Activated naive CD4-positive, alpha-beta T cell (primary cell): ENCODE data around the gene MAST3.

Experiments used
- DNase-seq, 4 experiments: peaks; one replicate each; lab custom pipeline; 2025; lab: John Stamatoyannopoulos, UW

Gene MAST3

DNA sequence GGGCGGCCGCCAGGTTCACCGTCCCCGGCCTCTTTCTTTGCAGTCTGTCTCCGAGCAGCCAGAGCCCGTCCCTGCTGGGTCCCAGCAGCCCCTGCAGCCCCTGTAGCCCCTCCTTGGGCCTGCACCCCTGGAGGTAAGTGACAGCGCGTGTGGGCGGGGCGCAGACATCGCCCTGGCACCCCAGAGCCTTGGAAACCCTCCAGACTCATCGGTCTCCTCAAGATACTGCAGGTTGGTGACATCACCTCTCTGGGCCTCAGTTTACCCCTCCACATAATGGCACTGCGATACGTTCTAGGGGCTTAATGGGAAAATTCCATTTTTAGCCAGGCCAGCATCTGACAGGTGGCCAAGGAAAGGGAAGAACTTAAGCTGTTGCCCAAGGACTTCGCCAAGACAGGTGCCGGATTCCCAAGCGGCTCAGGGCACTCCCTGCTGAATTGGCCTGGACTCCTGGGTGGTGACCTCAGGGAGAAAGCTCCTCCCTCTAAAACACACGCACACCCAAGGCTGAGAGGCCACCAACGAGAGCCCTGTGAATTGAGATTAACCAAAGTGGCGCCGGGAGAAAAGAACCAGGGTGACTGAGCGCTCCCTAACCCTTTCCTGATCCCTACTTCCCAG is 13.1 kb downstream of the MAST3 start:
- DNase-seq, result no peak

DNA sequence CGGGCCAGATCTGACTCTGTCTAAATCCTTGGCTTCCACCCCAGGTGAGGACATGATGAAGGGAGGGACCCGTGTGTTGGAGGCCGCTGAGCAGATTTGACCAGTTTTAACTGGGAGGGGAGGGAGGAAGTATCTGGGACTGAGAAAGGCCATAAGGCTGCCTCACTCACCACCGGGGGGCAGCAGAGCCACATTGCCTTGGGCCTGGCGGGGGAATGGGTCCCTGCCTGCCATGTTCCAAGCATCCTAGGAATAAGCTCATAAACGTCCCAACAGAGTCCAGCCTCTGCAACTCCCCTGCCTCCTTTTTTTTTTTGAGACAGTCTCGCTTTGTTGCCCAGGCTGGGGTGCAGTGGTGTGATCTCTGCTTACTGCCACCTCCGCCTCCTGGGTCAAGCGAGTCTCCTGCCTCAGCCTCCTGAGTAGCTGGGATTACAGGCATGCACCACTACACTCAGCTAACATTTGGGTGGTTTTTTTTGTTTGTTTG is 15.5 kb downstream of the MAST3 start:
- peak; percentile 38 to 74 (median 60) for DNase-seq

DNA sequence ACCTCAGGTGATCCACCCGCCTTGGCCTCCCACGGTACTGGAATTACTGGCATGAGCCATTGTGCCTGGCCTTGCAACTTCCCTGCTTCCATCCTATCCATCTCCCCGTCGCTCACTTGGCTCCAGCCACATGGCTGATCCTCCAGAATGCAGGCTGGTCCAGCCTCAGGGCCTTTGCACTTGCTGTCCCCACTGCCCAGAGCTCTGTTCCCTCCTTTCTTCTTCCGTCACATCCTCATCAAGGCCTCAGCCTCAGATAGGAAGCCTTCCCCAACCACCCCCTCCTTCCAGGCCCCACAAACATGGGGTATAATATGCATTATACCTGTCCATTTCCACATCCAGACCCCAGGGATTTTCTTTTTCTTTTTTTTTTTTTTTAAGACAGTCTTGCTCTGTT is 16.2 kb downstream of the MAST3 start:
- DNase-seq, result no peak

- no peak for DNase-seq
Measured at GRCh38 chr19:18114483-18114882, 16.9 kb downstream of the MAST3 start.

DNA sequence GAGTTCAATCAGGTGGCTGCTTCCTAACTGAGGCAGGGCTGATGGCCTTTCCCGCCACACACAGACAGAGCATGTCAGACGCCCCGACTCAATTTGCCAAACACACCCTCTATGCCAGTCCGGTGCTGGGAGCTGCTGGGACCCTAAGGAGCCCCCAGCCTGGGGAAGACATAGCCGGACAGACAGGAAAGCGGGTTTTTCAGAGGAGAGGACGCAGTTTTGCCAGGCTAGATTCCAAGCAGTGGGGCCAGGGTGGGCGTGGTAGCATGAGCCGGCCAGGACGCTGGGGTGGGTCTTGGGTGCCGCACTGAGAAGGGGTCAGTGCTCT is 19.8 kb downstream of the MAST3 start:
- no peak for DNase-seq

GRCh38 chr19:18117692-18118378 is 20.3 kb downstream of the MAST3 start:
- DNase-seq, result peak; percentile 89 to 97 (median 93)

GRCh38 chr19:18118420-18119012 is 20.9 kb downstream of the MAST3 start:
- DNase-seq, result no peak

DNA sequence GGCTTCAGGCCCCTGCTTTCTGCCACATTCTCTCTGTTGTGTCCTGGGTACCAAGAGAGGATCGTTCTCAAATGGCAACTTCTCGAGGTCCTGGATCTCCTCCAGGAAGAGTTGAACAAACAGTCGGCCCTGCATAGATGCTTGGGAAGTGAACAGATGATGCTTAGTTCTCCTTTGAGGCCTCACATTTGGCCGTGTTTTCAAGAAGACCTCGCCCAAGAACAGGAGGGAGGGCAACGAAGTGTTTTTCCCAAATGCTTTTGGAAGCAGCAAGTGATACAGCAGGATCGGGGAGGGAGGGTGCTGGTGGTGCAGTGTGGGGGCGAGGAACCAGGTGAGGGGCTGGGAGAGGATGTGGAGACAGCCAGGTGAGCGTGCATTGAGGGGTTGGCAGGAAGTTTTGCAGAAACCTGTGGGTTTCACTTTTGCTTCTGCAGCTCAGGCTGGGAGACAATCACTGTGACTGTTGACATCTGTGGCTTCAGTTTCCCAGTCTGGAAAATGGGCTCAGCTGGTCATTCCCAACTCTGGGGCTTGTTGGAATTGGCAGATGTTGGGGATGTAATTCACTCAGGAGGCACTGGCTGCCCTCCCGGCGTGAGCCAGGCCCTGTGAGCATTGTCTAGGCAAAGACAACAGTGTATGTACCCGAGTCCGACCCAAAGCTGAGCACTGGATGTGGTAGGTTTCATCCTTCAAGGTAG is 21.6 kb downstream of the MAST3 start:
- peak in 2 of 4 experiments; percentile 24 to 42 for DNase-seq

DNA sequence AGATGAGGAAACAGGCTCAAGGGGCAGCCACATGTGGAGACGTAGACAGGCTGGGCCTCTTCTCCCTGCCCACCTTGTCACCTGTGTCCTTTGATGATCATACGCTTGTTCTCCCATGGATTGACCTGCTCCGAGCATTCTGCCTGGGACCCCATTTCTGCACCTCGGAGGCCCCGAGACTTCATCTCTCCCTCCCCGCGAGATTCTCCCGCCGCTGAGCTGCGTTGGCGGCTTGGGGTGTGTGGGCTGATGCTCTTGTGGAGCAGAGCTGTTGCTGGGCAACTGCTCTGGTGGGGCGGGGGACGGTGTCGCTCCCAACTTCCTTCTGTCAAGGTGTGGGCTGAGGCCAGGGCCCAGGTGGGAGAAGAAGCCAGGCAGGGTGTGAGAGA is 22.1 kb downstream of the MAST3 start:
- DNase-seq, result peak in 3 of 4 experiments; percentile 5 to 46 (median 14)

DNA sequence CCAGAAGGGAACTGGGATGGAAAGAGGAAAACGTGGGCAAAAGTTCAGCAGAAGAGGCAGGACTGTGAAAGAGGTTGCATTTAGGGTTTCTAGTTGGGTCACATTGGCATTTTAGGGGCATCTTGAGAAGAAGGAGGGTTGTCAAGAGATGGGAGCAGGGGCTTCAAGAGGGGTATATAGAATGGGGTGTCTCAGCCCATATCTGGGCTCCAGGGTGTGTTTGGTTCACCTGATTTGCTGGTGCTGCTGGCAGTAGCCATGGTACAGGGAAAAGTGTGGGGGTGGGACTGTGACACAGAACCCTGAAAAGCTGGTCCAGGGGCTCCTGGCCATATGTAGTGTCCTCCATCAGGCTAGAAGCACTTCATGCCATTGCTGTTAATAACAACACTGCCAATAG is 22.5 kb downstream of the MAST3 start:
- DNase-seq, result no peak

DNA sequence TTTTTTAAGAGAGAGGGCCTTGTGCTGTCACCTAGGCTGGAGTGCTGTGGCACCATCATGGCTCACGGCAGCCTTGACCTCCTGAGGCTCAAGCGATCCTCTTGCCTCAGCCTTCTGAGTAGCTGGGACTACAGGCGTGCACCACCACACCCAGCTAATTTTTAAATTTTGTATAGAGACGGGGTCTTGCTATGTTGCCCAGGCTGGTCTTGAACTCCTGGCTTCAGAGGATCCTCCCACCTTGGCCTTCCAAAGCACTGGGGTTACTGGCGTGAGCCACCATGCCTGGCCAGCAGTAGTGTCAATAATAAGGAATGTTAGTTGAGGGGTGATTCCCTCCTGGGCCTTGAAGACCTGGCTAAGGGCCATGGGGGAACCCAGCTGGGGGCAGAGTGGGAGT is 23.6 kb downstream of the MAST3 start:
- DNase-seq, result no peak

DNA sequence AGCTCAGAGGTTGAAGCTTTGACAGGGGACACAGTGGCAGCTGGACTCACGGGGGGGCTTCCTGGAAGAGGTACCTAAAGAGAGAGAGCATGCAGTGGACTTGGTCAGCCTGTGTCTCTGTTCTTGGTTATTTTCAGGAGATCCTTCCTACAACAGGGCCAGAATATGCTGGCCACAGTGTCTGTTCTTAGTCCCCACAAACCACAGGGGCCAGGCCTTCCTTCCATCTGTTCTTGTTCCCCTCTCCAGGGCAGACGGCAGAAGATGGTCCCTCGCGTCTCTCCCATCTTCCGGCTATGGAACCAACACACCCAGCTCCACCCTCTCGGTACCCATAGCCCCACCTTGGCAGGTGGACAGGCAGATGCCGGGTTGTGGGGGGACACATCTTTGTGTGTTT is 24.8 kb downstream of the MAST3 start:
- no peak for DNase-seq

DNA sequence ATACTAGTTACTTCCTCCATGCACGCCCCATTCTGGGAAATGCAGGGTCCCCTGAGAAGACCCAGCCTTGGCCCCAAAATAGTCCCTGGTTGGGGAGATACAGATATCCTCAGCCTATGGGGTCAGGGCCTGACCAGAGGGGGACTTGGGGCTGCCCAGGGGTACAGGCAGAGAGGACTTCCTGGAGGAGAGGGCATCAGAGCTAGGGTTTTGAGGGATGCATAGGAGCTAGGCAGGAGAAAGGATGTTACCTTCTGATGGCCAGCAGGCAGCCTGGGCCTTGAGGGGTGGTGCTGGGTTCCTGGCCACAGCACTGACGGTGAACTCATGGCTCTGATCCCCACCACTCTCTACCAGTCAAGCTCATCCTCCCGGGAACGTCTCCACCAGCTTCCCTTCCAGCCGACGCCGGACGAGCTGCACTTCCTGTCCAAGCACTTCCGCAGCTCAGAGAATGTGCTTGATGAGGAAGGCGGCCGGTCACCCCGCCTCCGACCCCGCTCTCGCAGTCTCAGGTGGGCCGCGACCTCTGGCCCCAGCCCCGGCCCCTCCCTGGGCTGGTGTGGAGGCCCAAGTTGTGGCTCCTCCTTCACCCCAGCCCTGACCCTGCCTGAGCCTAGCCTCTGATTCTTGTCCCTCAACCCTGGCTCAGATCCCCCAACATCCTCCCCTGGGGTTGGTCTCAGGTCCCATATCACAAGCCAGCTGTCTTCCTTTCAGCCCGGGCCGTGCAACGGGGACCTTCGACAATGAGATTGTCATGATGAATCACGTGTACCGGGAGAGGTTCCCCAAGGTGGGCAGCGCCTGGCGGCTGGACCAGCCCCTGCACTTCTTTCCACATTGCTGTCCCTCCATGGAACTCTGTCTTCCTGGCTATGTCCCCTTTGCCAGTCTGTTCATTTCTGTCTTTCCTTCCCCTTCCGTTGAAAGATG is 25.6 kb downstream of the MAST3 start:
- DNase-seq, result no peak

DNA sequence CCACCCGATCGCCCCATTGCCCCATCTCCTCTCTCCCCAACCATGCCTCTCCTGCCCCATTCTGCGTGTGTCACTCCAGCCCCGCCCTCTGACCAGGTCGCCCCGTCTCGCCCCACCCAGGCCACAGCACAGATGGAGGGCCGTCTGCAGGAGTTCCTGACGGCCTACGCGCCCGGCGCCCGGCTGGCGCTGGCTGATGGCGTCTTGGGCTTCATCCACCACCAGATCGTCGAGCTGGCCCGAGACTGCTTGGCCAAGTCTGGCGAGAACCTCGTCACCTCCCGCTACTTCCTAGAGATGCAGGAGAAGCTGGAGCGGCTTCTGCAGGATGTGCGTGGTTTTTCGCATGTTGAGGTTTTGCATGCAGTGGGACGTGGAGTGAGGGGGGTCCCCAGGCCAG is 26.2 kb downstream of the MAST3 start:
- DNase-seq, result no peak

- DNase-seq, result no peak
Measured at GRCh38 chr19:18126097-18126496, 28.5 kb downstream of the MAST3 start.

DNA sequence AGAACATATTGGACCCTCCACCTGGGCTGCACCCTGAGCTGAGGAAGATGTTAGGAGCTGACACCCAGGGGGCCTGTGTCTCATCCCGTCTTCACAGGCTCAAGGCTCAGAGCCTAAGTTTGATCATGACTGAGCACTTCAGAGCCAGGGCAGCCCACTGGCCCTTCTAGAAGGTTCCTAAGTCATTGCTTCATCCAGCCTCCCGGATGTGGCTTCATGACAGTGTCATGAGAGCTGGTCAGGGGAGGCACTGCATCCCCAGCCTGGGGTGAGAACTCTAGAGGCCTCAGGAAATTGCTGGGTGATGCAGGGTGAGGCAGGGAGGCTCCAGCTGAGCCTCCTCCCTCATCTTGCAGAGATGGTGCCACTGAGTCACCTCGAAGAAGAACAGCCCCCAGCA is 30.5 kb downstream of the MAST3 start:
- DNase-seq, result no peak

GRCh38 chr19:18128805-18129204 is 31.2 kb downstream of the MAST3 start:
- DNase-seq, result no peak

- DNase-seq, result no peak
Measured at GRCh38 chr19:18130523-18131242, 33.1 kb downstream of the MAST3 start.

DNA sequence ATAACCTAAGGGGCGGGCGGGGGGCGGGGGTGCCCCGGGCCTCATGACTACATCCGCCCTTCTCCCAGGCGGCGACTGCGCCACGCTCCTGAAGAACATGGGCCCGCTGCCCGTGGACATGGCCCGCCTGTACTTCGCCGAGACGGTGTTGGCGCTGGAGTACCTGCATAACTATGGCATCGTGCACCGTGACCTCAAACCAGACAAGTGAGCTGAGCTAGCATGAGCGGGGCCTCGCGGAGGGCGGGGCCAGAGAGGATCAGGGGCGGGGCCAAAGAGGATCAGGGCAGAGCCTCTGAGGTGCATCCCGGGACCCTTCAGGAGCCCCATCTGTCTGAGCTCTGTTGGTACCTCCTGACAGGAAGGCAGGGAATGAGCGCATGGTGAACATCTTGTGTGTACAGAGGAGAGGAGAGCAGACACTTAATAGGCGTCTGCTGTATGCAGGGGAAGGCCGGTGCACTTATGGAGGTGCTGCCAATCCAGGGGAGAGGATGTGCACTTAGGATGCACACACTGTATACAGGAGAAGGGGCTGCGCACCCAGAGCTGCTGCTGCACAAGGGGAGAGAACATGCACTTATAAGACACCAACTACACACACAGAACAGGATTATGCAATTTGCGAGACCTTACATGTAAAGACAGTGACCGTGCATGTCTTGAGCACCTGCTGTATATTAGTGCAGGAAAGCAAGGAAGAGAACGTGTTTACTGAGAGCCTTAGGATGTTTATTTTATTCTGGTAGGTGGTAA is 34.4 kb downstream of the MAST3 start:
- DNase-seq, result no peak
